ENCODE results near the gene PREX1. TPM values are rescaled to one million over a fixed set of nuclear protein-coding genes. Genes with fewer than 3 reads are reported as not detected.
"Not testable (repeated sequence)": the region's sequence is repeated elsewhere in the genome, so short reads cannot be mapped to it uniquely, and the experiment has no call there.

The PREX1 gene
- polyA plus RNA-seq, 1 donor = 9.9 TPM

GRCh38 chr20:48846516-48847492 lies 19.0 kb upstream of the PREX1 start:
- no peaks in the 10 kb centered on the region for H3K36me3 ChIP-seq (ENCODE audit: control insufficient read depth, insufficient read depth, low read length)
- DNase-seq = no peak
- H3K9me3 ChIP-seq (ENCODE audit: control insufficient read depth, low read depth, low read length) = no peaks in the 10 kb centered on the region
- H3K4me1 ChIP-seq (ENCODE audit: control insufficient read depth, insufficient read depth, low read length) = no peaks in the 10 kb centered on the region
- H3K27me3 ChIP-seq (ENCODE audit: control insufficient read depth, insufficient read depth, low read length) = peaks cover 14% of the 10 kb centered on the region
- no CpG with 5 or more reads among the region's 12 CpGs for WGBS (ENCODE audit: insufficient coverage, low lambda C conversion rate)
- H3K4me3 ChIP-seq (ENCODE audit: low read length) = no peak overlapping the region
- H3K27ac ChIP-seq (ENCODE audit: low read length) = no peak overlapping the region

DNA sequence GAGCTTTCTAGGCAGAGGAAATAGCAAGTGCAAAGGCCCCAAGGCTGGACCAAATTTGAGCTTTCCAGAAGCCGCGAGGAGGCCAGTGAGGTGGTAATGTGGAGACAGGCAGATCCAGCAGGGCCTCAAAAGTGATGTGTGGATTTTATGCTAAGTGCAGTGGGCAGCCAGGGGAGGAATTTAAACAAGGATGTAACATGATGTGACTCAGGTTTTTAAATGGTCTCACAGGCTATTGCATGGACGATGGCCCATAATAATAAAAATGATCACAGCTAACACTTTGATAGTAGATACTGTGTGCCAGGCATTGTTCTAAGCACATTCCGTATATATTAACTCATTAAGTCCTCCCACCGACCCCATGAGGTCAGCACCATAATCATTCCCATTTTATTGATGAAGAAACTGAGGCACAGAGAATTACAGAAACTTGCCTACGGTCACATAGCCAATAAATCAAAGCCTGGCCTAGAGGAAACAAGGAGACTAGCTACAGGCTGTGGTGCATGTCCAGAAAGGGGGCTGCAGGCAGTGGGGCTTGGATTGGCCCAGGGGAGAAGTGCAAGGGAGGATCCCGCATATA lies 18.0 kb upstream of the PREX1 start:
- WGBS (ENCODE audit: insufficient coverage, low lambda C conversion rate) = 100% methylated on average over 1 of the region's 7 CpGs
- H3K36me3 ChIP-seq (ENCODE audit: control insufficient read depth, insufficient read depth, low read length) = no peaks in the 10 kb centered on the region

GRCh38 chr20:48844996-48845395 lies 17.2 kb upstream of the PREX1 start:
- peaks cover 9% of the 10 kb centered on the region for H3K27me3 ChIP-seq (ENCODE audit: control insufficient read depth, insufficient read depth, low read length)
- H3K9me3 ChIP-seq (ENCODE audit: control insufficient read depth, low read depth, low read length) = no peaks in the 10 kb centered on the region
- WGBS (ENCODE audit: insufficient coverage, low lambda C conversion rate) = 80% methylated on average over 2 of the region's 4 CpGs
- H3K27ac ChIP-seq (ENCODE audit: low read length) = no peak overlapping the region
- H3K36me3 ChIP-seq (ENCODE audit: control insufficient read depth, insufficient read depth, low read length) = no peaks in the 10 kb centered on the region
- no peaks in the 10 kb centered on the region for H3K4me1 ChIP-seq (ENCODE audit: control insufficient read depth, insufficient read depth, low read length)
- H3K4me3 ChIP-seq (ENCODE audit: low read length) = no peak overlapping the region
- DNase-seq = no peak

More for the DNA sequence above, 18.0 kb upstream of the PREX1 start:
- Histone ChIP-seq H3K27ac (ENCODE audit: low read length) (no peak overlapping the region), H3K27me3 (ENCODE audit: control insufficient read depth, insufficient read depth, low read length) (peaks cover 14% of the 10 kb centered on the region), H3K4me3 (ENCODE audit: low read length) (no peak overlapping the region), H3K4me1 (ENCODE audit: control insufficient read depth, insufficient read depth, low read length) (no peaks in the 10 kb centered on the region), H3K9me3 (ENCODE audit: control insufficient read depth, low read depth, low read length) (no peaks in the 10 kb centered on the region)
- DNase-seq = no peak

DNA sequence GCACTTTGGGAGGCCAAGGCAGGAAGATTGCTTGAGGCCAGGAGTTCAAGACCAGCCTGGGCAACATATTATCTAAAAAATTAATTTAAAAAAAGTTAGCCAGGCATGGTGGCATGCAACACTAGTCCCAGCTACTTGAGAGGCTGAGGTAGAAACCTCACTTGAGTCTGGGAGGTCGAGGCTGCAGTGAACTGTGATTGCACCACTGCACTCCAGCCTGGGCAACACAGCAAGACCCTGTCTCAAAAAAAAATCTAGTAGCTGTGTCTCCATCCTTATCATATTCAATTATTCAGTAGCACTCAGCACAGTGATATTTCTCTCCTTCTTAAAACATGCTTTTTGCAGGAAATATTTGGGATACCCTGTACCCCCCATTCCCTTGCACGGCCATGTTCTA lies 16.1 kb upstream of the PREX1 start:
- no CpG with 5 or more reads among the region's 2 CpGs for WGBS (ENCODE audit: insufficient coverage, low lambda C conversion rate)

DNA sequence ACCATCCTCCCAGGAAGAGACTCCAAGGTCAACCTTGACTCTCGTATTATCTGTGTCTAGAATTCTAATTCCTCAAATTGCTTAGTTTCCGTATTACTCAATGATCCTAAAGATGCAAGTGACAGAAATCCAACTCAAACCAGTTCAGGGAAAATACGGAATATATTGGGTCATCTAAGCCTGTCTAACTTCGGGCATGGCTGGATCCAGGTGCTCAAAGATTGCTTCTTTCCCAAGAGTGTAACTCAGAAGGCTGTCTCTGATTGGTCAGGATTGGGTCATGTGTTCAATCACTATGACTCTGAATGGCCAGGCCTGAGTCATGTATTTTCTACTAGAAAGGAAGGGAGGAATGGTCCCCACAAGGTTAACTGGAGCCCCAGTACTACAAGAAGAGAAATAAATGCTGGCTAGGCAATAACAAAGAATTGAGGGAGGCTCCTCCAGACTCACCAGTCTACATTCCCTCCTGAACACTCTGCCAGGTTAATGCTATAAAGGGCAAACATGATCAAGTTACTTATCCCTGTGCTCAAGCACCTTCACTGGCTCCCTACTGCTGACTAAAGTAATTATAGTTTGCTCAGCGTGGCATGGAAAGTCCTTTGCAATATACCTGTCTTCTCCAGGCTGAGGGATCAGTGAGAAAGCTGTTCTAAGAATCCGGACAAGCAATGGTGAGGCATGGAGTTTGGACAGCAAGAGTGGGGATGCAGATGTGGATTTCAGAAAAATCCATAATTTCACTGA lies 15.4 kb upstream of the PREX1 start:
- no peaks in the 10 kb centered on the region for H3K4me1 ChIP-seq (ENCODE audit: control insufficient read depth, insufficient read depth, low read length)
- 60% methylated on average over 1 of the region's 6 CpGs for WGBS (ENCODE audit: insufficient coverage, low lambda C conversion rate)
- H3K27me3 ChIP-seq (ENCODE audit: control insufficient read depth, insufficient read depth, low read length) = peaks cover 9% of the 10 kb centered on the region
- H3K36me3 ChIP-seq (ENCODE audit: control insufficient read depth, insufficient read depth, low read length) = no peaks in the 10 kb centered on the region
- H3K9me3 ChIP-seq (ENCODE audit: control insufficient read depth, low read depth, low read length) = no peaks in the 10 kb centered on the region
- no peak for DNase-seq
- H3K27ac ChIP-seq (ENCODE audit: low read length) = no peak overlapping the region
- H3K4me3 ChIP-seq (ENCODE audit: low read length) = no peak overlapping the region

More for the DNA sequence above, 16.1 kb upstream of the PREX1 start:
- H3K27ac ChIP-seq (ENCODE audit: low read length); H3K9me3 ChIP-seq (ENCODE audit: control insufficient read depth, low read depth, low read length); H3K27me3 ChIP-seq (ENCODE audit: control insufficient read depth, insufficient read depth, low read length); H3K4me1 ChIP-seq (ENCODE audit: control insufficient read depth, insufficient read depth, low read length); H3K4me3 ChIP-seq (ENCODE audit: low read length); H3K36me3 ChIP-seq (ENCODE audit: control insufficient read depth, insufficient read depth, low read length); DNase-seq: not testable (repeated sequence)

- no peak overlapping the region for H3K4me3 ChIP-seq (ENCODE audit: low read length)
- no peaks in the 10 kb centered on the region for H3K9me3 ChIP-seq (ENCODE audit: control insufficient read depth, low read depth, low read length)
- WGBS (ENCODE audit: insufficient coverage, low lambda C conversion rate) = 100% methylated on average over 1 of the region's 4 CpGs
- no peaks in the 10 kb centered on the region for H3K36me3 ChIP-seq (ENCODE audit: control insufficient read depth, insufficient read depth, low read length)
- peaks cover 11% of the 10 kb centered on the region for H3K27me3 ChIP-seq (ENCODE audit: control insufficient read depth, insufficient read depth, low read length)
- no peaks in the 10 kb centered on the region for H3K4me1 ChIP-seq (ENCODE audit: control insufficient read depth, insufficient read depth, low read length)
- DNase-seq = no peak
- H3K27ac ChIP-seq (ENCODE audit: low read length) = no peak overlapping the region
These were observed 14.2 kb upstream of the PREX1 start for GRCh38 chr20:48841875-48842529.

- H3K36me3 ChIP-seq (ENCODE audit: control insufficient read depth, insufficient read depth, low read length) = no peaks in the 10 kb centered on the region
- H3K27ac ChIP-seq (ENCODE audit: low read length) = no peak overlapping the region
- peaks cover 7% of the 10 kb centered on the region for H3K27me3 ChIP-seq (ENCODE audit: control insufficient read depth, insufficient read depth, low read length)
- no peak for DNase-seq
- H3K9me3 ChIP-seq (ENCODE audit: control insufficient read depth, low read depth, low read length) = no peaks in the 10 kb centered on the region
- H3K4me1 ChIP-seq (ENCODE audit: control insufficient read depth, insufficient read depth, low read length) = no peaks in the 10 kb centered on the region
- WGBS (ENCODE audit: insufficient coverage, low lambda C conversion rate) = no CpG with 5 or more reads among the region's 7 CpGs
- H3K4me3 ChIP-seq (ENCODE audit: low read length) = no peak overlapping the region
These were observed 13.5 kb upstream of the PREX1 start for GRCh38 chr20:48841196-48841874.

- H3K4me1 ChIP-seq (ENCODE audit: control insufficient read depth, insufficient read depth, low read length) = no peaks in the 10 kb centered on the region
- peaks cover 7% of the 10 kb centered on the region for H3K27me3 ChIP-seq (ENCODE audit: control insufficient read depth, insufficient read depth, low read length)
- H3K27ac ChIP-seq (ENCODE audit: low read length) = no peak overlapping the region
- no peaks in the 10 kb centered on the region for H3K9me3 ChIP-seq (ENCODE audit: control insufficient read depth, low read depth, low read length)
- WGBS (ENCODE audit: insufficient coverage, low lambda C conversion rate) = 86% methylated on average over 4 of the region's 11 CpGs
- H3K36me3 ChIP-seq (ENCODE audit: control insufficient read depth, insufficient read depth, low read length) = no peaks in the 10 kb centered on the region
- DNase-seq = no peak
- no peak overlapping the region for H3K4me3 ChIP-seq (ENCODE audit: low read length)
These were observed 11.5 kb upstream of the PREX1 start for GRCh38 chr20:48839154-48839917.

DNA sequence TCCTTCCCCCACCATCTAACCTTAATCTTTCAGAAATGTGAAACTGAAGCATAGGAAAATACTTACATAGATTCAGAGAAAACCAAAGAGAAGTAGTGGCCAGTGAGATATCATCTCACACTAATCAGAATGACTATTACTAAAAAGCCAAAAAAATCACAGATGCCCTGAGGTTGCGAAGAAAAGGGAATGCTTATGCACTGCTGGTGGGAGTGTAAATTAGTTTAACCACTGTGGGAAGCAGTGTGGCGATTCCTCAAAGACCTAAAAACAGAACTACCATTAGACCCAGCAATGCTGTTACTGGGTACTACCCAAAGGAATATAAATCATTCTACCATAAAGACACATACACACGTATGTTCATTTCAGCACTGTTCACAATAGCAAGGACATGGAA lies 9.2 kb upstream of the PREX1 start:
- no peaks in the 10 kb centered on the region for H3K4me1 ChIP-seq (ENCODE audit: control insufficient read depth, insufficient read depth, low read length)
- DNase-seq = no peak
- WGBS (ENCODE audit: insufficient coverage, low lambda C conversion rate) = no CpG with 5 or more reads among the region's 3 CpGs
- H3K36me3 ChIP-seq (ENCODE audit: control insufficient read depth, insufficient read depth, low read length) = no peaks in the 10 kb centered on the region
- peaks cover 7% of the 10 kb centered on the region for H3K27me3 ChIP-seq (ENCODE audit: control insufficient read depth, insufficient read depth, low read length)
- H3K9me3 ChIP-seq (ENCODE audit: control insufficient read depth, low read depth, low read length) = no peaks in the 10 kb centered on the region
- no peak overlapping the region for H3K27ac ChIP-seq (ENCODE audit: low read length)
- no peak overlapping the region for H3K4me3 ChIP-seq (ENCODE audit: low read length)

Data from large intestine (tissue), 3 donors.